Right cardiac atrium (tissue), 5 donors: ENCODE data around the gene TOMM40. TPM values are rescaled to one million over a fixed set of nuclear protein-coding genes. Genes with fewer than 3 reads are reported as not detected.
"Not testable (repeated sequence)": the region's sequence is repeated elsewhere in the genome, so short reads cannot be mapped to it uniquely, and the experiment has no call there.

Source experiments
- ATAC-seq, 2 donors: fragments of 200-7000 bp; cut with Tn5 transposase; one replicate each; pipeline versions ENCODE4 v1.8.0 to v1.9.1; 2020; ENCODE audit warnings: moderate library complexity in 2 of 2, mild to moderate bottlenecking in 1 of 2
- DNase-seq, 3 donors: peaks; one replicate each; pipeline ENCODE4 v3.0.0-alpha.2; 2020
- H3K27ac ChIP-seq: one replicate; pipeline ENCODE4 v1.5.1; 2013; ENCODE audit warnings: mild to moderate bottlenecking, low read length, control low read depth, moderate library complexity
- H3K27me3 ChIP-seq: one replicate; pipeline ENCODE4 v1.6.1; 2013; ENCODE audit not compliant: control insufficient read depth, insufficient read depth
- H3K4me1 ChIP-seq: one replicate; pipeline ENCODE4 v1.6.1; 2013; ENCODE audit warnings: low read length; ENCODE audit not compliant: control insufficient read depth, insufficient read depth
- H3K4me3 ChIP-seq: one replicate; pipeline ENCODE4 v1.5.1; 2013; ENCODE audit warnings: low read length, control low read depth
- H3K9me3 ChIP-seq: one replicate; pipeline ENCODE4 v1.6.1; 2013; ENCODE audit warnings: low read length; ENCODE audit not compliant: control insufficient read depth
- WGBS: extraction: QIAGEN DNeasy Blood & Tissue Kit; methylation state at CpG from one replicate; pipeline ENCODE4 v1.1.7; 2013; 5-methylcytosine and 5-hydroxymethylcytosine counted together
- intact Hi-C, 4 donors: fragments of 100-400 bp; cut with DNase I; formaldehyde crosslinking; loops; one replicate each; pipeline versions ENCODE4 v1.11.0 to v1.14.0; 2022 to 2023
- polyA plus RNA-seq: library from polyadenylated mRNA; stranded (reverse); fragments of 200-250 nt; gene quantifications from one replicate; pipeline ENCODE4 v1.2.3, GENCODE V29; 2013
- total RNA-seq, 4 donors: library from RNA; stranded (reverse); fragmentation: NEBNext Ultra II Directional; extraction: Animal tissue kit (Norgen Biotek cat#: 25700); gene quantifications; one replicate each; pipeline ENCODE4 v1.2.1, GENCODE V29; 2021
- donor health status: healthy with polysubstance abuse.
- donor health status: DM: no; HTN: yes; CAD: no.
- donor health status: DM: no; HTN: no; CAD: no.
- donor health status: DM: no; HTN: yes; CAD: no; lungs with severe emphysema.
- donor health status: DM: yes; HTN: yes; CAD: no.

The TOMM40 gene
- total and polyA plus RNA-seq, 5 donors = 36.7 to 51.4 (median 46.5) TPM

DNA sequence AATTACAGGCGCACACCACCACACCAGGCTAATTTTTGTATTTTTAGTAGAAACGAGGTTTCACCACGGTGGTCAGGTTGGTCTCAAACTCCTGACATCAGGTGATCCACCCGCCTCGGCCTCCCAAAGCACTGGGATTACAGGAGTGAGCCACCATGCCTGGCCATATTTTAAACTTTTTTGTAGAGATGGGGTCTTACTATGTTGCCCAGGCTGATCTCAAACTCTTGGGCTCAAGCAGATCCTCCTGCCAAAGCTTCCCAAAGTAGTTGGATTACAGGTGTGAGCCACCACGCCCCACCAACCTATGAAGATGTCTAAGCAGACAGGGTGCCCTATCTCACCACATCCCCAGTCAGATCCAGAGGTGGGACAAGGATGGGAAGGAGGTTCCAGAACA, 20.8 kb downstream of the TOMM40 start:
- not testable (repeated sequence) for H3K4me3 ChIP-seq, H3K27ac ChIP-seq, ATAC-seq, H3K4me1 ChIP-seq, H3K9me3 ChIP-seq, H3K27me3 ChIP-seq
- DNase-seq = peak in 1 of 3 donors; percentile 16
- intact Hi-C loops = loop anchor here in 1 of 4 donors (5.0 kb wide), 1 partner anchor 35 kb away; the partner anchor contains the start of gene APOC2
- 89% methylated on average over 6 of the region's 6 CpGs for WGBS

DNA sequence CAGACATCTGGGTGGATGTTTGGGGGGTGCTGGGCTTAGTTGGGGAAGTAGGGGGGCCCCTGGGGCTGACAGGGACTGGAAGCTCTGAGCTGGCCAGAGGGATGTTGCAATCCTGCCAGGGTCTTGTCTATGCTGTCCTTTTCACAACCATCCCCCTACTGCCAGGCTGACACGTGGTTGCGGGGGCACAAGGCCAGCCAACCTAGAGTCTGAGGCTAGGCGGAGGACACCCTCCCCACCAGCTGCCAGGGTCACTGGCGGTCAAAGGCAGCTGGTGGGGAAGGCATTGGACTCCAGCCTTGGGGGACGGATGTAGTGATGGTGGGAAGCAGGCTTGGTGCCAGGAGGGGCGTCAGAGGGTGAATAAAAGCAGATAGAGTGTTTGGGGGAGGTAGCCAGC, 21.8 kb downstream of the TOMM40 start:
- Histone ChIP-seq H3K27me3 (no peaks in the 10 kb centered on the region), H3K9me3 (no peaks in the 10 kb centered on the region), H3K4me3 (no peak overlapping the region), H3K27ac (no peak overlapping the region), H3K4me1 (no peaks in the 10 kb centered on the region)
- ATAC-seq (peak in 1 of 2 donors; percentile 28), DNase-seq (peak in 2 of 3 donors; percentile 65 to 87)
- intact Hi-C loops = loop anchor here in 1 of 4 donors (5.0 kb wide), 1 partner anchor 34 kb away; the partner anchor contains the start of gene APOC2
- 33% methylated on average over 6 of the region's 6 CpGs for WGBS

DNA sequence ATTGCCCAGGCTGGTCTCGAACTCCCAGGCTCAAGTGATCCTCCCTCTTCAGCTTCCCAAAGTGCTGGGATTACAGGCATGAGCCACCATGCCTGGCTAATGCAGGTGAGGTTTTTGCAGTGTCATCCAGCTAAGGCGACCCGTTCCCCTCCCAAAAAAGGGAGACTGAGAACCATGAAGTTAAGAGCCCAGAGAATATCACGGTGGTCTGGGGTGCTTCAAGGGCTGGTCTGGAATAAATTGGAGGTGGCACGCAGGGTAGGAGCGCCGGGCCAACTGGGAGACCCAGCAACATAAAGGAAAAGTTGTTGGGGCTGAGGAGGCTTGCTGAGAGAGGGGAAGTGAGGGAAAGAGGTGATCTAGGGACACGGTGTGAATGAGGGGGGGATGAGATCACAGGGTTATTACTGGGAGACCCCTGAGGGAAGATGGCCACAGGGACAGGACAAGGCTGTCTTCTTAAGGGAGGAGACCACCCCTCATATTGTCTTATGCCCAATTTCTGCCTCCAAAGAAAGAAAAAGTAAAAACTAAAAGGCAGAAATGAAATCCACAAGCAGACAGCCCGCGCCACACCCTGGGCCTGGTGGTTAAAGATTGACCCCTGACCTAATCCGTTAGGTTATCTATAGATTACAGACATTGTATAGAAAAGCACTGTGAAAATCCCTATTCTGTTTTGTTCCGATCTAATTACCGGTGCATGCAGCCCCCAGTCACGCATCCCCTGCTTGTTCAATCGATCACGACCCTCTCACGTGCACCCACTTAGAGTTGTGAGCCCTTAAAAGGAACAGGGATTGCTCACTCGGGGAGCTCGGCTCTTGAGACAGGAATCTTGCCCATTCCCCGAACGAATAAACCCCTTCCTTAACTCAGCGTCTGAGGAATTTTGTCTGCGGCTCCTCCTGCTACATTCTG, 22.7 kb downstream of the TOMM40 start:
- WGBS = 59% methylated on average over 23 of the region's 23 CpGs
- not testable (repeated sequence) for H3K4me3 ChIP-seq, H3K9me3 ChIP-seq, H3K27ac ChIP-seq, H3K27me3 ChIP-seq, H3K4me1 ChIP-seq, ATAC-seq
- intact Hi-C loops = loop anchor here in 1 of 4 donors (5.0 kb wide), 1 partner anchor 34 kb away; the partner anchor contains the start of gene APOC2
- peak in 1 of 3 donors; percentile 5 for DNase-seq

DNA sequence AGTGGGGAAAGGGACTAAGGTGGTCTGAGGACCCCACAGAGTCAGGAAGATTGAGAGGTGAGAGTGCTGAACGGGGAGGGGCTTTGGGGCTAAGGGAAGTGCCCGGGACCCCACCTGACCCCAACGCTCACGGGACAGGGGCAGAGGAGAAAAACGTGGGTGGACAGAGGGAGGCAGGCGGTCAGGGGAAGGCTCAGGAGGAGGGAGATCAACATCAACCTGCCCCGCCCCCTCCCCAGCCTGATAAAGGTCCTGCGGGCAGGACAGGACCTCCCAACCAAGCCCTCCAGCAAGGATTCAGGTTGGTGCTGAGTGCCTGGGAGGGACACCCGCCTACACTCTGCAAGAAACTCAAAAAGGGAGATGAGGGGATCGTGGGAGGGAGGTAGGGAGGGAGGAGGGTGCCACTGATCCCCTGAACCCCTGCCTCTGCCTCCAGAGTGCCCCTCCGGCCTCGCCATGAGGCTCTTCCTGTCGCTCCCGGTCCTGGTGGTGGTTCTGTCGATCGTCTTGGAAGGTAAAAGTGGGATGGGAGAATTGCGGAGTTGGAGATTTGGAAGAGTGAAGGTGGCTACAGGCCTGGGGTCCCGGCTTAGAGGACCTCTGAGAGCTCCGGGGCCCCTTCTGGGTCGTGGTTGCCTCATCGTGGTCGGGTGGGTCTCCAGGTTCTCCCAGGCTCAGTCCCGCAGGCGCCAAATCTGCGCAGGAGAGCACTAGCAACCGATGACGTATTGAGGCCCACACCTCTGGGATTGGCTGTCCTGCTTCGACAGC, 23.6 kb downstream of the TOMM40 start, which contains the start of gene APOC1:
Gene APOC1 (plus strand): TSS at position 176 of the 774 bp plus-strand sequence. CDS start 284 bp downstream, at position 460.
- not testable (repeated sequence) for H3K27me3 ChIP-seq, H3K27ac ChIP-seq, H3K4me1 ChIP-seq, H3K9me3 ChIP-seq
- 7% methylated on average over 27 of the region's 28 CpGs for WGBS
- peak within 1 kb of the TSS; percentile 44 for H3K4me3 ChIP-seq
- DNase-seq (peak; percentile 85 to 93 (median 93)), ATAC-seq (peak; percentile 93)
- intact Hi-C loops = loop anchor here in 1 of 4 donors (5.0 kb wide), 1 partner anchor 33 kb away; the partner anchor contains the start of gene APOC2

DNA sequence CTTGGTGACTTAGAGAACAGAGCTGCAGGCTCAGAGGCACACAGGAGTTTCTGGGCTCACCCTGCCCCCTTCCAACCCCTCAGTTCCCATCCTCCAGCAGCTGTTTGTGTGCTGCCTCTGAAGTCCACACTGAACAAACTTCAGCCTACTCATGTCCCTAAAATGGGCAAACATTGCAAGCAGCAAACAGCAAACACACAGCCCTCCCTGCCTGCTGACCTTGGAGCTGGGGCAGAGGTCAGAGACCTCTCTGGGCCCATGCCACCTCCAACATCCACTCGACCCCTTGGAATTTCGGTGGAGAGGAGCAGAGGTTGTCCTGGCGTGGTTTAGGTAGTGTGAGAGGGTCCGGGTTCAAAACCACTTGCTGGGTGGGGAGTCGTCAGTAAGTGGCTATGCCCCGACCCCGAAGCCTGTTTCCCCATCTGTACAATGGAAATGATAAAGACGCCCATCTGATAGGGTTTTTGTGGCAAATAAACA, 33.2 kb downstream of the TOMM40 start:
- DNase-seq = peak in 1 of 3 donors; percentile 41
- H3K4me1 ChIP-seq = no peaks in the 10 kb centered on the region
- intact Hi-C loops = no loop called here
- H3K27me3 ChIP-seq = no peaks in the 10 kb centered on the region
- no peaks in the 10 kb centered on the region for H3K9me3 ChIP-seq
- WGBS = 71% methylated on average over 8 of the region's 8 CpGs
- ATAC-seq = no peak
- H3K27ac ChIP-seq = no peak overlapping the region
- no peak overlapping the region for H3K4me3 ChIP-seq

DNA sequence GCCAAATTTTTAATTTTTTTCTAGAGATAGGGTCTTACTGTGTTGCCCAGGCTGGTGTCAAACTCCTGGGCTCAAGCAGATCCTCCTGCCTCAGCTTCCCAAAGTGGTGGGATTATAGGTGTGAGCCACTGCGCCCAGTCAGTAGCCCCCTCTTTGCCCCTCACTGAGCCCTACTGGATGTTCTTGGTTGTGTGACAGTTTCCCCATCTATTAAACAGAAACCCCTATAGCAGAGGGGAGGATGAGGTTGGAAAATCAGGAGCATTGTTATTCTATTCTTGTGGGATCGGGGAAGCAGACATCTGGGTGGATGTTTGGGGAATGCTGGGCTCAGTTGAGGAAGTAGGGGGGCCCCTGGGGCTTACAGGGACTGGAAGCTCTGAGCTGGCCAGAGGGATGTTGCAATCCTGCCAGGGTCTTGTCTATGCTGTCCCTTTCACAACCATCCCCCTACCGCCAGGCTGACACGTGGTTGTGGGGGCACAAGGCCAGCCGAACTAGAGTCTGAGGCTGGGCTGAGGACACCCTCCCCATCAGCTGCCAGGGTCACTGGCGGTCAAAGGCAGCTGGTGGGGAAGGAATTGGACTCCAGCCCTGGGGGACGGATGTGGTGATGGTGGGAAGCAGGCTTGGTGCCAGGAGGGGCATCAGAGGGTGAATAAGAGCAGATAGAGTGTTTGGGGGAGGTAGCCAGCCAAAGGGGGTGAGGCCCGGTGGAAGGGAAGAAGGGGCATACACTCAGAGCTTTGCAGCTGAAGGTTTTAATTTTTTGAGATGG, 34.2 kb downstream of the TOMM40 start:
- peak; percentile 83 for ATAC-seq
- no peaks in the 10 kb centered on the region for H3K9me3 ChIP-seq
- H3K4me3 ChIP-seq = no peak overlapping the region
- intact Hi-C loops = no loop called here
- H3K27me3 ChIP-seq = no peaks in the 10 kb centered on the region
- peak overlapping the region; percentile 49 for H3K27ac ChIP-seq
- no peaks in the 10 kb centered on the region for H3K4me1 ChIP-seq
- WGBS = 25% methylated on average over 8 of the region's 8 CpGs
- DNase-seq = peak; percentile 87 to 96 (median 92)

DNA sequence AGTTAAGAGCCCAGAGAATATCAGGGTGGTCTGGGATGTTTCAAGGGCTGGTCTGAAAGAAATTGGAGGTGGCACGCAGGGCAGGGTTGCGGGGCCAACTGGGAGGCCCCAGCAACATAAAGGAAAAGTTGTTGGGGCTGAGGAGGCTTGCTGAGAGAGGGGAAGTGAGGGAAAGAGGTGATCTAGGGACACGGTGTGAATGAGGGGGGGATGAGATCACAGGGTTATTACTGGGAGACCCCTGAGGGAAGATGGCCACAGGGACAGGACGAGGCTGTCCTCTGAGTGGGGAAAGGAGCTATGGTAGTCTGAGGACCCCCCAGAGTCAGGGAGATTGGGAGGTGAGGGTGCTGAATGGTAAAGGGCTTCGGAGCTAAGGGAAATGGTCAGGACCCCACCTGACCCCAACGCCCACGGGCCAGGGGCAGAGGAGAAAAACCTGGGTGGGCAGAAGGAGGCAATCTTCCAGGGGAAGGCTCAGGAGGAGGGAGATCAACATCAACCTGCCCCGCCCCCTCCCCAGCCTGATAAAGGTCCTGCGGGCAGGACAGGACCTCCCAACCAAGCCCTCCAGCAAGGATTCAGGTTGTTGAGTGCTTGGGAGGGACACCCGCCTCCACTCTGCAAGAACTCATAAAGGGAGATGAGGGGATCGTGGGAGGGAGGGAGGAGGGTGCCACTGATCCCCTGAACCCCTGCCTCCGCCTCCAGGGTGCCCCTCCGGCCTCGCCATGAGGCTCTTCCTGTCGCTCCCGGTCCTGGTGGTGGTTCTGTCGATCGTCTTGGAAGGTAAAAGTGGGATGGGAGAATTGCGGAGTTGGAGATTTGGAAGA, 35.4 kb downstream of the TOMM40 start:
- DNase-seq = peak in 1 of 3 donors; percentile 18

DNA sequence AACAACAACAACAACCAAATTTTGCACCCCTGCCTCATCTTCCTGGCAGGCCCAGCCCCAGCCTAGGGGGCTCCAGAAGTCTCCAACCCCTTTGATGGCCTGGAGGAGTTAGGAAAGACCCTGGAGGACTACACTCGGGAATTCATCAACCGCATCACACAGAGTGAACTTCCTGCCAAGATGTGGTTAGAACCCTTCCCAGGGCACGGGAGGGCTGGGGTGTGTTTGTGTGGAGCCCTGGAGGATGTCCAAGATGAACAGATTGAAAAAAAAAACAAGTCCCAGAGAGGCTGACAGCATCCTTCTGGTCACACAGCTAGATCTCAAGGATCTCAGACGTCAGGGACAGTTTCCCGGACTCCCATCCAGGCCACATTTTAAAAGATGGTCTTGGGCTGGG, 36.7 kb downstream of the TOMM40 start:
- DNase-seq (peak in 1 of 3 donors; percentile 34), ATAC-seq (no peak)
- no peaks in the 10 kb centered on the region for H3K4me1 ChIP-seq
- intact Hi-C loops = no loop called here
- H3K4me3 ChIP-seq = no peak overlapping the region
- H3K27ac ChIP-seq = no peak overlapping the region
- WGBS = 36% methylated on average over 5 of the region's 5 CpGs
- H3K27me3 ChIP-seq = no peaks in the 10 kb centered on the region
- no peaks in the 10 kb centered on the region for H3K9me3 ChIP-seq

More for the DNA sequence above, 35.4 kb downstream of the TOMM40 start:
- H3K27me3 ChIP-seq, H3K27ac ChIP-seq, H3K9me3 ChIP-seq, intact Hi-C loops, H3K4me1 ChIP-seq, H3K4me3 ChIP-seq: not testable (repeated sequence)
- WGBS = 36% methylated on average over 19 of the region's 19 CpGs
- peak in 1 of 2 donors; percentile 14 for ATAC-seq

DNA sequence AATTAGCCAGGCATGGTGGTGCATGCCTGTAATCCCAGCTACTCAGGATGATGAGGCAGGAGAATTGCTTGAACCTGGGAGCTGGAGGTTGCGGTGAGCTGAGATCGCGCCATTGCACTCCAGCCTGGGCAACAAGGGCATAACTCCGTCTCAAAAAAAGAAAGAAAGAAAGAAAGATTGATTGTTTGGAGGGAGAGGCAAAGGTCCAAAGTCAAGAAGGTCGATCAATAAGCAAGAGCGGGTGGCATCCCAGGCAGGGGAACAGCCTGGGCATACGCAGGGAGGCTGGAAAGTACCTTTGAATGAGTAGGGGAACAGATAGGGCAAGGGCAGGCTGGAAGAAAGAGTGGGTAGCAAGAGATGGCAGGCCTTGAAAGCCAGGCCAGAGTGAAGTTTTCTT, 39.0 kb downstream of the TOMM40 start:
- Histone ChIP-seq H3K9me3 (no peaks in the 10 kb centered on the region), H3K27ac (no peak overlapping the region), H3K27me3 (no peaks in the 10 kb centered on the region), H3K4me1 (no peaks in the 10 kb centered on the region), H3K4me3 (no peak overlapping the region)
- ATAC-seq (no peak), DNase-seq (no peak)
- intact Hi-C loops = no loop called here
- 91% methylated on average over 7 of the region's 7 CpGs for WGBS
